GM12875 (cell line): ENCODE measurements around the gene ARHGEF16.

Experiments used
- H3K4me3 ChIP-seq: one replicate; pipeline ENCODE4 v1.5.1; 2011; ENCODE audit warnings: low read depth, low read length, control low read depth
- TF ChIP-seq, protein P1 (sequence below): IDR thresholded peaks from 2 replicates; pipeline ENCODE4 v1.5.1; 2011; ENCODE audit warnings: low read depth, mild to moderate bottlenecking, control low read depth, inconsistent platforms, low read length, moderate library complexity, borderline replicate concordance; ENCODE audit not compliant: insufficient read depth

Gene ARHGEF16

DNA sequence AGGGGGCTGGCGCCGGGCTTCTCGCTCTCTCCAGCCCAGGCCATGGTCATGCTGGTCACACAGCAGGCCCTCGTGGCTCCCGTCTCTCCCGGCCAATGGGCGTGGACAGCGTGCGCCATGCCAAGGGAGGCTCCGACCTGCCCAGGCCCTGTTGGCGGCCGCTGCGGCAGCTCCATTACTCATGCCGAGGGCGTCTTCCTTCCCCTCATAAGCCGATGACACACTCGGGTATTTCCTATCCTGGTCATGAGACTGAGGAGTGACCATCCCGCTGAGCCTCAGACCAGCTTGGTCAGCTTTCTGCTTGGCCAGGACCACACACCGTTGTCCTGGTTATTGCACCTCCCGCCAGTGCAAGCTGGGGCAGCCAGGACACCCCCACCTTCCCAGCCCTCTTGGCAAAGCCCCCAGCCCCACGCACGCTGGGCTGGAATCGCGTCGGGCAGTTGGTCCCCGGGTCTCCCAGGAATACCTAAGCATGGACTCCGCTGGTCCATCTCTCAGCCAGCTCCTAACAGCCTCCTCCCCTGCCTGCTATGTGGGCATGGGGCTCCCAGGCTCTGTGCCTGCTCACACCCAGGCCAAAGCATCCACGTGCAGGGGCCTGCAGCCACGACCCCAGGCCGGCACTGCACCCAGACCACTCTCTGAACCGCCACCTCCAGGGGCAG is 49.8 kb downstream of the ARHGEF16 start:
- TF ChIP-seq, protein P1, sequence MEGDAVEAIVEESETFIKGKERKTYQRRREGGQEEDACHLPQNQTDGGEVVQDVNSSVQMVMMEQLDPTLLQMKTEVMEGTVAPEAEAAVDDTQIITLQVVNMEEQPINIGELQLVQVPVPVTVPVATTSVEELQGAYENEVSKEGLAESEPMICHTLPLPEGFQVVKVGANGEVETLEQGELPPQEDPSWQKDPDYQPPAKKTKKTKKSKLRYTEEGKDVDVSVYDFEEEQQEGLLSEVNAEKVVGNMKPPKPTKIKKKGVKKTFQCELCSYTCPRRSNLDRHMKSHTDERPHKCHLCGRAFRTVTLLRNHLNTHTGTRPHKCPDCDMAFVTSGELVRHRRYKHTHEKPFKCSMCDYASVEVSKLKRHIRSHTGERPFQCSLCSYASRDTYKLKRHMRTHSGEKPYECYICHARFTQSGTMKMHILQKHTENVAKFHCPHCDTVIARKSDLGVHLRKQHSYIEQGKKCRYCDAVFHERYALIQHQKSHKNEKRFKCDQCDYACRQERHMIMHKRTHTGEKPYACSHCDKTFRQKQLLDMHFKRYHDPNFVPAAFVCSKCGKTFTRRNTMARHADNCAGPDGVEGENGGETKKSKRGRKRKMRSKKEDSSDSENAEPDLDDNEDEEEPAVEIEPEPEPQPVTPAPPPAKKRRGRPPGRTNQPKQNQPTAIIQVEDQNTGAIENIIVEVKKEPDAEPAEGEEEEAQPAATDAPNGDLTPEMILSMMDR: no peak
- H3K4me3 ChIP-seq: no peak overlapping the region

DNA sequence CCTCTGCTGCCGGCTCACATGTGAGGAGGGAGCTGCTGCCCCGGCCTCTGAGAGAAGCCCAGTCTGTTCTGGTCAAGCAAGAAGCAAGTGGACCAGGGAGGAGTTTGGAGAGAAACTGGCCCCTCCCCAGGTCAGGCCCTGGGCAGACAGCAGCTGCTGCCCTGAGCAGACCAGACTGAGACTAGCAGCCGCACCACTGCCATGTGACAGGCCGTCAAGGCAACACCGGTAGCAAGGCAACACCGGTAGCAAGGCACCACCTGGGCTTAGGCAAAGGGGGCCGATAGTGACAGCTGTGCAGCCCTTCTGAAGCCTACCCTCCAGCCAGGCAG is 50.3 kb downstream of the ARHGEF16 start:
- H3K4me3 ChIP-seq: no peak overlapping the region
- TF ChIP-seq, protein P1: no peak

DNA sequence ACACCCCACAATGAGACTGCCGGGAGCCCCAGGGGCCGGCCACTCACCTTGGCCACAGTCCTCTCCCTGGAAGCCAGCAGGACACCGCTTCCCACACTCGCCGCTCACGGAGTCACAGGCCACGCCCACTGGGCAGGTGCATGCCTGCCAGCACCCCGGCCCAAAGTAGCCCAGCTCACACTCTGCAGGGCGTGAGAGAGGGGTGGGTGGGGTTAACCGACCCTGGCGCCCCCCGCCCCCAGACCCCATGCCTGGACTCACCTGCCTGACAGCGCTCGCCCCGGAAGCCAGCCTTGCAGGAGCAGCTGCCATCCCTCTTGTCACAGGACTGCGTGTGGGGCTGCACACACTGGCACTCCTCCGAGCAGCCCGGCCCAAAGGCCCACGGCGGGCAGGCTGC is 50.7 kb downstream of the ARHGEF16 start:
- no peak overlapping the region for H3K4me3 ChIP-seq
- TF ChIP-seq, protein P1: no peak

DNA sequence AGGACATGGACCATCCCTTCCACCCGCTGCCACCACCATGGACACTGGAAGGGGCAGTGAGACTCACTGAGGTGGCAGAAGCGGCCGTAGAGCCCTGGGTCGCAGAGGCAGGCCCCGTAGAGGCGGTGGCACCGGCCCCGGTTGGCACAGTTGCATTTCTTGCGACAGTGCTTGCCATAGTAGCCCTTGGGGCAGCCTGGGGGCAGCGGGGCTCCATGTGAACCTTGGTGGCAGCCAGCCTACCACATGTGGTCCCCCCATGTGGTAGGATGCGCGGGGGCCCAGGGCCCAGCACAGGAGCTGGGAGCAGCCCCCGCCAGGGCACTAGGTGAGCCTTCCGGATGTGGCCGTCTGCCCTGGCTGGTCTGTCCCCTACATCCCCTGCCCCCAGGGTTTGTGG is 51.6 kb downstream of the ARHGEF16 start:
- TF ChIP-seq, protein P1: no peak

DNA sequence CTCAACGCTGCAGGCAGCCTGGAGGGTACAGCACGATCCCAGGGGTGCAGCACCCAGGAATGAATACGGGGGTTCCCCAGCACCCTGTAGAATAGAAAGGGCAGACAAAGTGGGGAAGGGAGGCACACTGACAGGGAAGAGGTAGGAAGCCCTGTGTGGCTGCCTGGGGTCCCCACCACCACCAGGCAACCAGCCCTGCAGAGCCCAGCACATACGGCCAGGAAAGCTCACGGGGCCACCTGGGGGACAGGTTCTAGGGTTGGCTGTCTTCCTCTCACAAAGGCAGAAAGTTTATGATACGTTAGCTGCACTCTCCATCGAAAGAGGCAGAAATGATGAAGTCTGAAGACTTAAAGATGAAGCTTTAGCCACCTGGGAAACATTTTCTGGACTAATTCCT is 52.5 kb downstream of the ARHGEF16 start:
- H3K4me3 ChIP-seq: no peak overlapping the region
- TF ChIP-seq, protein P1: no peak

More for the DNA sequence above, 51.6 kb downstream of the ARHGEF16 start:
- no peak overlapping the region for H3K4me3 ChIP-seq

DNA sequence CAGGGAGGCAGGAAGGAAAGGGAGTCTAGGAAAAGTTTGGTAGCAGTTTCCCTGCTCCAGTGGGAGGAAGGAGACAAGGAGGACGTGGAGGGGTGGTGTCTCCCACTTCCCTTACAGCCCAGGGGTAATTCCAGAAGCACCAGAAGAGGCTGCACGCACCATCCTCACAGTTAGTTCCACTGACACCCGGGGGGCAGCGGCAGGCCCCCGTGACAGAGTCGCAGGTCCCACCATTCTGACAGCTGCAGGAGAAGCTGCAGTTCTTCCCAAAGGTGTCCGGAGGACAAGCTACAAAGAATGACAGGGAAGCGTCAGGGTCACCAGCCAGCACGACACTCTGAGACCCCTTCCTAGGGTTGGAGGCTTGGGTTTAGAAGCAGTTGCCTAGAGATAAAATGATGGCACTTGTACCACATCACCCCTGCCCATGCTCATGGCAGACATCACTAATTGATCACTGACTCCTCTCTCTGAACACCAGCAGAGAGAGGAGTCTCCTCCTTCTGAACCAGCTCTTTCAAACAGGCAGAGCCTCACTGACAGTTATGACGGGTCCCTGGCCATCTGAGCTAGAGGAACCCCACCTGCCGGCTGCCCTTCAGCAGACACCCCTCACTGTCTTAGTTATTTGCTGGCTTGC is 53.3 kb downstream of the ARHGEF16 start:
- TF ChIP-seq, protein P1: no peak
- no peak overlapping the region for H3K4me3 ChIP-seq
